HS-5 (cell line): ENCODE data around the gene FZD4.
"Not testable (repeated sequence)": the region's sequence is repeated elsewhere in the genome, so short reads cannot be mapped to it uniquely, and the experiment has no call there.

ENCODE experiments used
- DNase-seq: peaks from one replicate; pipeline ENCODE4 v3.0.0-alpha.2; 2012; ENCODE audit warnings: low read depth

FZD4 gene

GRCh38 chr11:86955361-86956120 is at the start of gene FZD4:
FZD4 (minus strand) TSS chr11:86955395; CDS start chr11:86955085, 310 bp downstream.
- peak; percentile 60 for DNase-seq

GRCh38 chr11:87004281-87004680 is 49.1 kb upstream of the FZD4 start:
- not testable (repeated sequence) for DNase-seq

GRCh38 chr11:87002918-87003317 is 47.7 kb upstream of the FZD4 start:
- no peak for DNase-seq

- no peak for DNase-seq
Observed at GRCh38 chr11:86999859-87000753, 44.9 kb upstream of the FZD4 start.

- DNase-seq, result no peak
Observed at GRCh38 chr11:86999388-86999787, 44.2 kb upstream of the FZD4 start.

GRCh38 chr11:86996953-86997570 is 41.9 kb upstream of the FZD4 start:
- no peak for DNase-seq

GRCh38 chr11:86993031-86993430 is 37.8 kb upstream of the FZD4 start:
- no peak for DNase-seq

GRCh38 chr11:86992340-86992739 is 37.1 kb upstream of the FZD4 start:
- DNase-seq, result not testable (repeated sequence)

- no peak for DNase-seq
Observed at GRCh38 chr11:86991341-86991740, 36.1 kb upstream of the FZD4 start.

- DNase-seq, result no peak
Observed at GRCh38 chr11:86990515-86990914, 35.3 kb upstream of the FZD4 start.

- no peak for DNase-seq
Observed at GRCh38 chr11:86990031-86990430, 34.8 kb upstream of the FZD4 start.

- no peak for DNase-seq
Observed at GRCh38 chr11:86988351-86988881, 33.2 kb upstream of the FZD4 start.

- no peak for DNase-seq
Observed at GRCh38 chr11:86987679-86988078, 32.5 kb upstream of the FZD4 start.

GRCh38 chr11:86984701-86985100 is 29.5 kb upstream of the FZD4 start:
- DNase-seq, result no peak

GRCh38 chr11:86983021-86983488 is 27.9 kb upstream of the FZD4 start:
- no peak for DNase-seq

GRCh38 chr11:86981777-86982540 is 26.8 kb upstream of the FZD4 start:
- DNase-seq, result no peak

GRCh38 chr11:86980086-86980796 is 25.0 kb upstream of the FZD4 start:
- DNase-seq, result no peak

- no peak for DNase-seq
Observed at GRCh38 chr11:86978756-86979608, 23.8 kb upstream of the FZD4 start.

GRCh38 chr11:86978247-86978646 is 23.1 kb upstream of the FZD4 start:
- DNase-seq, result no peak
